Endothelial cell of umbilical vein (primary cell): Measurements from ENCODE around the gene MT1B. TPM values are rescaled to one million over a fixed set of nuclear protein-coding genes. Genes with fewer than 3 reads are reported as not detected.

Source experiments
- BruUV-seq: library from RNA; stranded (reverse); fragments of 400-500 nt; replicated peaks from 2 replicates; lab custom pipeline; 2021; lab: Mats Ljungman, UMichigan
- CTCF ChIA-PET: fragments of 300-600, 350-600 bp; sonication (Branson Sonifier 250); formaldehyde crosslinking; loops from one replicate; lab custom pipeline; 2021; ENCODE audit warnings: antibody characterized with exemption, inconsistent platforms; lab: Charles Lee
- POLR2A ChIA-PET: fragments of 300-600, 350-600 bp; sonication (Branson Sonifier 250); formaldehyde crosslinking; loops from one replicate; lab custom pipeline; 2021; ENCODE audit warnings: antibody characterized with exemption, inconsistent platforms; lab: Charles Lee
- DNase-seq: peaks from one replicate; pipeline ENCODE4 v3.0.0-alpha.2; 2011; ENCODE audit warnings: low read depth, low spot score
- FAIRE-seq: peaks from 2 replicates; lab custom pipeline; 2011; peaks lifted over from hg19 to GRCh38; lab: Jason Lieb, UNC
- H2AFZ ChIP-seq: 2 replicates; pipeline ENCODE4 v1.6.0; 2012; ENCODE audit warnings: low read depth, low read length, control low read depth, inconsistent platforms
- H3K27ac ChIP-seq: 2 replicates; pipeline ENCODE4 v1.5.1; 2011; ENCODE audit warnings: low read depth, mild to moderate bottlenecking, control low read depth, low read length, moderate library complexity; ENCODE audit not compliant: insufficient read depth
- H3K27me3 ChIP-seq, 2 experiments: 2 replicates each; pipeline versions ENCODE4 v1.6.0 to v1.6.1; 2011; ENCODE audit warnings: low read length in 2 of 2, mixed read lengths in 1 of 2; ENCODE audit not compliant: control insufficient read depth in 2 of 2, insufficient read depth in 2 of 2
- H3K36me3 ChIP-seq, 2 experiments: 2 replicates in 1 of 2; 3 replicates in 1 of 2; pipeline ENCODE4 v1.5.1; 2011; ENCODE audit warnings: low read length in 2 of 2, mild to moderate bottlenecking in 1 of 2, moderate library complexity in 1 of 2; ENCODE audit not compliant: control insufficient read depth in 2 of 2, insufficient read depth in 2 of 2; ENCODE audit errors: extremely low read depth in 1 of 2
- H3K4me1 ChIP-seq: 3 replicates; pipeline ENCODE4 v1.5.1; 2011; ENCODE audit warnings: mild to moderate bottlenecking, low read length; ENCODE audit not compliant: control insufficient read depth, insufficient read depth; ENCODE audit errors: extremely low read depth
- H3K4me2 ChIP-seq: 2 replicates; pipeline ENCODE4 v1.6.1; 2011; ENCODE audit warnings: low read length, control low read depth, mixed read lengths; ENCODE audit not compliant: insufficient read depth
- H3K4me3 ChIP-seq, 3 experiments: fragments of 200-600 bp in 1 of 3; sonication (generic), shearing (Covaris generic) in 1 of 3; replicated peaks in 1 of 3; 2 replicates each; pipeline ENCODE4 v1.5.1; 2011 to 2016; ENCODE audit warnings: control low read depth in 3 of 3, low read length in 3 of 3, mild to moderate bottlenecking in 2 of 3, inconsistent platforms in 1 of 3, low read depth in 1 of 3, moderate library complexity in 1 of 3; ENCODE audit not compliant: insufficient read depth in 1 of 3
- H3K79me2 ChIP-seq: 2 replicates; pipeline ENCODE4 v1.6.0; 2012; ENCODE audit warnings: low read length, inconsistent platforms; ENCODE audit not compliant: control insufficient read depth, insufficient read depth
- H3K9ac ChIP-seq: replicated peaks from 2 replicates; pipeline ENCODE3; 2011; ENCODE audit warnings: low read length, control low read depth; ENCODE audit not compliant: insufficient read depth; ENCODE audit errors: extremely low read depth
- H3K9me1 ChIP-seq: replicated peaks from 3 replicates; pipeline ENCODE4 v1.6.0; 2011; ENCODE audit warnings: mild to moderate bottlenecking, low read length; ENCODE audit not compliant: control insufficient read depth, insufficient read depth; ENCODE audit errors: extremely low read depth
- H3K9me3 ChIP-seq: replicated peaks from 2 replicates; pipeline ENCODE4 v1.5.1; 2012; ENCODE audit warnings: low read length, inconsistent platforms; ENCODE audit not compliant: control insufficient read depth, insufficient read depth
- H4K20me1 ChIP-seq: replicated peaks from 2 replicates; pipeline ENCODE3; 2011; ENCODE audit warnings: mild to moderate bottlenecking, low read length; ENCODE audit not compliant: control insufficient read depth, insufficient read depth; ENCODE audit errors: extremely low read depth
- CTCF ChIP-seq, 2 donors: IDR thresholded peaks; 1 replicate in 1 of 2; 2 replicates in 1 of 2; pipeline ENCODE4 v1.5.1; 2011; ENCODE audit warnings: low read length in 2 of 2, mild to moderate bottlenecking in 2 of 2, moderate library complexity in 2 of 2, control low read depth in 1 of 2, inconsistent platforms in 1 of 2, low read depth in 1 of 2; ENCODE audit not compliant: insufficient read depth in 1 of 2; ENCODE audit errors: extremely low read depth in 1 of 2
- EZH2 ChIP-seq: IDR thresholded peaks from 2 replicates; pipeline ENCODE4 v1.6.1; 2012; ENCODE audit warnings: borderline replicate concordance, low read depth, mild to moderate bottlenecking, moderate library complexity, low read length, inconsistent platforms; ENCODE audit not compliant: severe bottlenecking
- FOS ChIP-seq: IDR thresholded peaks from 2 replicates; pipeline ENCODE4 v1.6.1; 2011; ENCODE audit warnings: mild to moderate bottlenecking, low read length, moderate library complexity, borderline replicate concordance; ENCODE audit not compliant: insufficient read depth
- JUN ChIP-seq: IDR thresholded peaks from 2 replicates; pipeline ENCODE4 v1.6.1; 2011; ENCODE audit warnings: borderline replicate concordance, low read depth; ENCODE audit not compliant: insufficient read length, insufficient read depth
- MAX ChIP-seq: IDR thresholded peaks from 2 replicates; pipeline ENCODE4 v1.6.1; 2011; ENCODE audit not compliant: insufficient read depth, insufficient read length
- MYC ChIP-seq: IDR thresholded peaks from one replicate; pipeline ENCODE4 v1.6.1; 2011; ENCODE audit warnings: mild to moderate bottlenecking, low read depth, low read length
- POLR2A ChIP-seq: IDR thresholded peaks from 2 replicates; pipeline ENCODE4 v1.6.1; 2012; ENCODE audit warnings: low read depth, mild to moderate bottlenecking, control low read depth, low read length
- POLR2AphosphoS5 ChIP-seq: IDR thresholded peaks from 2 replicates; pipeline ENCODE4 v1.6.1; 2012; ENCODE audit warnings: low read depth, mild to moderate bottlenecking, control low read depth, low read length, moderate library complexity; ENCODE audit not compliant: insufficient read depth
- dilution Hi-C: fragments of 300-500 bp; cut with MboI; formaldehyde crosslinking; loops from one replicate; pipeline ENCODE4 v1.15.0; 2019; ENCODE audit warnings: low sequenced_read_pairs; ENCODE audit not compliant: extremely low pct_ligation_motif_present
- intact Hi-C: fragments of 100-400 bp; cut with micrococcal nuclease; formaldehyde crosslinking; loops from one replicate; pipeline ENCODE4 v1.10.0; 2022
- polyA plus RNA-seq, 4 experiments: library from polyadenylated mRNA; depleted of rRNA in 3 of 4; stranded (reverse) in 3 of 4; unstranded in 1 of 4; fragments of >200 nt; gene quantifications; 2 replicates each; pipeline versions ENCODE4 v1.2.1 to v1.2.3, GENCODE V29; 2011 to 2012; ENCODE audit warnings: missing spikeins in 1 of 4
- total RNA-seq: library from RNA; stranded (reverse); gene quantifications from 2 replicates; pipeline ENCODE4 v1.2.3, GENCODE V29; 2021

MT1B gene
- total and polyA plus RNA-seq, 2 donors (not counting 3 experiments of a cell fraction or from before 2014, with no cell fraction given), result not detected

- H3K27me3 ChIP-seq, result no peaks in the 10 kb centered on the region
- FAIRE-seq (no peak), DNase-seq (no peak)
- TF ChIP-seq POLR2AphosphoS5, result no peak
- TF ChIP-seq MYC, result no peak
- TF ChIP-seq JUN, result no peak
- no peak for TF ChIP-seq CTCF (IDR thresholded peaks at IDR 0.05; ENCODE audit: extremely low read depth in 1 of 2, insufficient read depth in 1 of 2, low read depth in 1 of 2, low read length in 2 of 2)
- no peak for TF ChIP-seq POLR2A
- TF ChIP-seq MAX, result no peak
- TF ChIP-seq FOS, result no peak
- TF ChIP-seq EZH2, result no peak
- no TSS peak for BruUV-seq
- ChIA-PET CTCF (interaction anchor here (0.7 to 2.0 kb wide), 3 partner anchors 11 to 87 kb away, joined by 3 to 6 read pairs (median 4); no protein-coding TSS in a partner anchor), POLR2A (interaction anchor here (1.5 kb wide), 1 partner anchor 10 kb away, joined by 4 read pairs; the partner anchor contains the start of gene MT1E)
- H4K20me1 ChIP-seq, result no peaks in the 10 kb centered on the region
- no peak overlapping the region for H2AFZ ChIP-seq
- H3K36me3 ChIP-seq, result no peaks in the 10 kb centered on the region
- dilution Hi-C loops (no loop called here), intact Hi-C loops (no loop called here)
- H3K4me1 ChIP-seq, result peaks cover 71% of the 10 kb centered on the region
- H3K9me3 ChIP-seq, result no peaks in the 10 kb centered on the region
- no peak overlapping the region for H3K4me3 ChIP-seq
- H3K9ac ChIP-seq, result no peak overlapping the region
- peak overlapping the region; percentile 21 for H3K4me2 ChIP-seq
- H3K27ac ChIP-seq, result peak overlapping the region; percentile 80
- H3K9me1 ChIP-seq, result no peaks in the 10 kb centered on the region
- H3K79me2 ChIP-seq, result peaks cover 18% of the 10 kb centered on the region
These were observed 36.3 kb upstream of the MT1B start for GRCh38 chr16:56615353-56615752.
